Coronary artery (tissue), 2 donors: ENCODE results near the gene DCST2.
A peak's percentile ranks its signal among the peaks of the same experiment; 100 is the strongest.
"Not testable (repeated sequence)": the region's sequence is repeated elsewhere in the genome, so short reads cannot be mapped to it uniquely, and the experiment has no call there.

ENCODE experiments used
- DNase-seq: peaks from one replicate; pipeline ENCODE4 v3.0.0-alpha.2; 2017; ENCODE audit warnings: low spot score
- H3K27ac ChIP-seq, 2 donors: fragments of 200-600 bp; sonication (generic); one replicate each; pipeline ENCODE4 v1.5.1; 2016 to 2019
- H3K4me3 ChIP-seq: fragments of 200-600 bp; sonication (generic); 2 replicates; pipeline ENCODE4 v1.5.1; 2016; ENCODE audit warnings: mild to moderate bottlenecking, moderate library complexity
- TF ChIP-seq, protein P1 (sequence below): fragments of 200-600 bp; sonication (generic); IDR thresholded peaks from one replicate; pipeline ENCODE4 v1.5.1; 2019; ENCODE audit warnings: antibody characterized with exemption

The DCST2 gene

DNA sequence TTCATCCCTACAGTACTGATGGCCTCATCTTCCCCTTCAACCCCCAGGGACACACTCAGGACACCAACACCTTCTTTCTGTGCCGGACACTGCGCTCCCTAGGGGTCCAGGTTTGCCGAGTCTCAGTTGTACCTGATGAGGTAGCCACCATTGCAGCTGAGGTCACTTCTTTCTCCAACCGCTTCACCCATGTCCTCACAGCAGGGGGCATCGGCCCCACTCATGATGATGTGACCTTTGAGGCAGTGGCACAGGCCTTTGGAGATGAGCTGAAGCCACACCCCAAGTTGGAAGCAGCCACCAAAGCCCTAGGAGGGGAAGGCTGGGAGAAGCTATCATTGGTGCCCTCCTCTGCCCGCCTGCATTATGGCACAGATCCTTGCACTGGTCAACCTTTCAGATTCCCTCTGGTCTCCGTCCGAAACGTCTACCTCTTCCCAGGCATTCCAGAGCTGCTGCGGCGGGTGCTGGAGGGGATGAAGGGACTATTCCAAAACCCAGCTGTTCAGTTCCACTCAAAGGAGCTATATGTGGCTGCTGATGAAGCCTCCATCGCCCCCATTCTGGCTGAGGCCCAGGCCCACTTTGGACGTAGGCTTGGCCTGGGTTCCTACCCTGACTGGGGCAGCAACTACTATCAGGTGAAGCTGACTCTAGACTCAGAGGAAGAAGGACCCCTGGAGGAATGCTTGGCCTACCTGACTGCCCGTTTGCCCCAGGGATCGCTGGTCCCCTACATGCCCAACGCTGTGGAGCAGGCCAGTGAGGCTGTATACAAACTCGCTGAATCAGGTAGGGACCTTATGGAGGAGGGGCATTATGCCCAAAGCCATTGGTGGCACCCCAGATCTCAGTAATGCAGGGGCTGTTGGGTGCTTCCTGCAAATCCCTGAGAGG, 45.3 kb downstream of the DCST2 start:
- DNase-seq, result no peak
- no peak overlapping the region for H3K27ac ChIP-seq
- H3K4me3 ChIP-seq, result no peak overlapping the region
- TF ChIP-seq, protein P1, sequence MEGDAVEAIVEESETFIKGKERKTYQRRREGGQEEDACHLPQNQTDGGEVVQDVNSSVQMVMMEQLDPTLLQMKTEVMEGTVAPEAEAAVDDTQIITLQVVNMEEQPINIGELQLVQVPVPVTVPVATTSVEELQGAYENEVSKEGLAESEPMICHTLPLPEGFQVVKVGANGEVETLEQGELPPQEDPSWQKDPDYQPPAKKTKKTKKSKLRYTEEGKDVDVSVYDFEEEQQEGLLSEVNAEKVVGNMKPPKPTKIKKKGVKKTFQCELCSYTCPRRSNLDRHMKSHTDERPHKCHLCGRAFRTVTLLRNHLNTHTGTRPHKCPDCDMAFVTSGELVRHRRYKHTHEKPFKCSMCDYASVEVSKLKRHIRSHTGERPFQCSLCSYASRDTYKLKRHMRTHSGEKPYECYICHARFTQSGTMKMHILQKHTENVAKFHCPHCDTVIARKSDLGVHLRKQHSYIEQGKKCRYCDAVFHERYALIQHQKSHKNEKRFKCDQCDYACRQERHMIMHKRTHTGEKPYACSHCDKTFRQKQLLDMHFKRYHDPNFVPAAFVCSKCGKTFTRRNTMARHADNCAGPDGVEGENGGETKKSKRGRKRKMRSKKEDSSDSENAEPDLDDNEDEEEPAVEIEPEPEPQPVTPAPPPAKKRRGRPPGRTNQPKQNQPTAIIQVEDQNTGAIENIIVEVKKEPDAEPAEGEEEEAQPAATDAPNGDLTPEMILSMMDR, result no peak

DNA sequence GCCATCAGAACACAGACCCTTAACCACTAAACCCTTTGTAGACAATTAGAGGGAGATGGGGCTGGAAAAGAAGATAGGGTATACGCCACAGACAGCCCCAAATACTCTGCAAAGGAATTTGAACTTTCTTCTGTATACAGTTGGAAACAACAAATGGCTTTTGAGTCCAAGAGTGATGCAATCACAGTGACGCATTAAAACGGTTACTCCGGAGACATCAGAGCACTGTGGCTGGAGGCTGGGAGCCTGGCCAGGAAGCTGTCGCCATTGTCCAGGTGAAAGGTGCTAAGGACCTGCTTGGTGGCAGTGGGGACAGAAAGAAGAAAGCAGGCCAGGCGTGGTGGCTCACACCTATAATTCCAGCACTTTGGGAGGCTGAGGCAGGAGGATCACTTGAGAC, 46.3 kb downstream of the DCST2 start:
- H3K4me3 ChIP-seq, result no peak overlapping the region
- no peak overlapping the region for H3K27ac ChIP-seq
- TF ChIP-seq, protein P1, result no peak
- no peak for DNase-seq

DNA sequence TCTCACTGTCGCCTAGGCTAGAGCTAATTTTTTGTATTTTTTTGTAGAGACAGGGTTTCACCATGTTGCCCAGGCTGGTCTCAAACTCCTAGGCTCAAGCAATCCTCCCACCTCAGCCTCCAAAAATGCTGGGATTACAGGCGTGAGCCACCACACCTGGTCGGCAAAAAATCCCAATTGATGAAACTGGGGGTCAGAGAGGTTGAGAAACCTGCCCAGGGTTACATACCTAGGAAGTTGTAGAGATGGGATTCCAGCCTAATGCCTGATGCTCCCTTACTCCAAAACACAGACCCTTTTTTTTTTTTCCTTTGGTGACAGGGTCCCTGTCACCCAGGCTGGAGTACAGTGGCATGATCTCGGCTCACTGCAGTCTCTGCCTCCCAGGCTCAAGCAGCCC, 46.8 kb downstream of the DCST2 start:
- not testable (repeated sequence) for DNase-seq, H3K27ac ChIP-seq, H3K4me3 ChIP-seq

DNA sequence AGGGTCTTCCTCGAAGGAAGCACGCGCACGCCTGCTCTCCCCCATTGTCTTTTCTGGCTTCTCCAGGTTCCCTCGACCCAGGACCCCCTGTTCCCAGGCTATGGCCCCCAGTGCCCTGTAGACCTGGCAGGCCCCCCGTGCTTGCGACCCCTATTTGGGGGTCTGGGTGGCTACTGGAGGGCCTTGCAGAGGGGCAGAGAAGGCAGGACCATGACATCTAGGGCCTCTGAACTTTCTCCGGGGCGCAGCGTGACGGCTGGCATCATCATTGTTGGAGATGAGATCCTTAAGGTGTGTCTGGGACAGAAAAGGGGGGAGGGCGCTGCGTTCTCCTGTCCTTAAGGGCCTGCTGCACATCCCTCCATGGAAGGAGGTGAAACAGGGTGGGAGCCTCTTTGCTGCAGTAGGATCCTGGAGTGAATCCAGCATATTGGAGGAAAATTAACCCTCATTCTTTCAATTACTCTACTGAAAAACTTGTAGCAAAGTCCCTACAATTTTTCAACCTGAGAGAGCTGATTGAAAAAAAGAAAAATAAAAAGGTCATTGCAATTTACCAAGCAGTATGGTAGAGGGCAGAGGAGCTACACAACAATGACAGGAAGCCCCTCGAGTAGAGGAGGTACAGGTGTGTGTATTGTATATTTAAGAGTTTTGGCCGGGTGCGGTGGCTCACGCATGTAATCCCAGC, 49.7 kb downstream of the DCST2 start:
- Histone ChIP-seq H3K4me3 (peak overlapping the region; percentile 63), H3K27ac (peak overlapping the region; percentile 24 to 50)
- no peak for DNase-seq
- TF ChIP-seq, protein P1, result no peak

DNA sequence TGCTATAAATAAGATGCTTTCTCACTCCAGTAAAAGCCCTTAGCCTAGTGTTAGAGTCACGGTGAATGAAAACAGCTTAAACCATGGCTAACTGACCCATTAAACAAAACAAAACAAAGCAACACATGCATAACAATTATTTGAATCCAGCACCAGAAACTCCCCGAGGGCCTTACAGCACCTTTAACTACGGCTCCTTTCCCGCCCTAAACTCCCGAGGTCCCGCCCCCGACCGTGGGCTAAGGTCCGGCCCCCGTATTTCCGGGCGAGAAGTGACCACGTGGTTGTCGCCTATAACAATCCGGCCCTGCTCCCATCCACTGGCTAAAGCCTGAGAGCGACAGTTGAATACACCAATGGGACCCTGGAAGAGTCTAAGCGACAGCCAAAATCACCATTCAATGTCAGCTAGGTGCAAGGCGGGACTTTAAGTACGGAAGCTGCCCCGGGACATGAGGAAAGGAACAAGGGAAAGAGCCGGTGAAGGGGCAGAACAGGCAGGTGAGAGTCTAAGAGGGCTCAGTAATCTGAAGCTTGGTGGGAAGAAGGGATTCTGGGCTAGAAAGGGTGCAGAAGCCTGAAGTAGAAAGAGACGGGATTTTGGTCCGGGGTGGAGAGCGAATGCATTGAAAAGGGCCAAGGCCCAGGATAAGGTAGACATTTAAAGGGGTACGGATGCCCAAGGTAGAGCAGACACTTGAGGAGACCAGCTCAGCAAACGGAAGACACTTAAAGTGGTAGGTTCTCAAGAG, 50.5 kb downstream of the DCST2 start, which contains the start of gene FLAD1:
FLAD1 (plus strand) TSS at position 448 of the 752 bp plus-strand sequence. CDS start 351 bp downstream, outside the sequence.
- TF ChIP-seq, protein P1, result no peak
- Histone ChIP-seq H3K27ac (peak within 1 kb of the TSS; percentile 24 to 62), H3K4me3 (peak within 1 kb of the TSS; percentile 63)
- DNase-seq, result peak; percentile 97

DNA sequence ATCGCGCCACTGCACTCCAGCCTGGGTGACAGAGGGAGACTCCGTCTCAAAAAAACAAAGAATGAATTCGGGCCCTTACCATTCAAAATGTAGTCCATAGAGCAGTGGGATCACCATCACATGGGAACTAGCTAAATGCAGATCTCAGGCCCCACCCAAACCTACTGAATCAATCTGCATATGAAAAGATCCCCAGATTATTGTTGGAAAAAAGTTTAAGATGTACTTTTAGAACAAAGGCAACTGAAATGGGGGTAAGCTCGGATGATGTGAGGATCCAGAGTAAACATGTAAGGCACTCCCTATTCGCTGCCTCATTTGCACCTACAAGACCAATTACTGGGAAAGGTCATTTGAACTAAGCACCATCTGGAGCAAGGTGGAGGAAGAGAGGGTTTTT, 51.2 kb downstream of the DCST2 start:
- TF ChIP-seq, protein P1, result no peak
- Histone ChIP-seq H3K4me3 (peak overlapping the region; percentile 63), H3K27ac (no peak overlapping the region)
- no peak for DNase-seq

DNA sequence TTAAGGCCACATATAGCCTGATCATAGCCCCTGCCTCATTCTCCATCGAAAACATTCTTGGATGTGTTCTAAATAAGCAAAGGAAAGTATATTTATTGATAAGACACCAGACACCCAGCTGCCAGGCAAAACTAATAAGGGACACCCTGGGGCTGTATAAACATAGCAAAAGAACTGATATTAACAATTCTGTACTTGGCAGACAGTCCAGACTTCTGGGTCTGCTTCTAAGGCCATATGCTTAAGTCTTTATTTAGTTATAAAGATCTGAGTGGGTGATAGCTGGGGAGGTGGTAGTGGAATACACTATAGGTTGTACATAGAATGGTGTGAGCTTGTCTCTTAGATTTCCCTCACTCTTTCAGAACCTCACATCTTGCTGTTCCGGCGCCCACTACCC, 55.2 kb downstream of the DCST2 start:
- no peak for DNase-seq
- Histone ChIP-seq H3K27ac (no peak overlapping the region), H3K4me3 (no peak overlapping the region)
- TF ChIP-seq, protein P1, result no peak

DNA sequence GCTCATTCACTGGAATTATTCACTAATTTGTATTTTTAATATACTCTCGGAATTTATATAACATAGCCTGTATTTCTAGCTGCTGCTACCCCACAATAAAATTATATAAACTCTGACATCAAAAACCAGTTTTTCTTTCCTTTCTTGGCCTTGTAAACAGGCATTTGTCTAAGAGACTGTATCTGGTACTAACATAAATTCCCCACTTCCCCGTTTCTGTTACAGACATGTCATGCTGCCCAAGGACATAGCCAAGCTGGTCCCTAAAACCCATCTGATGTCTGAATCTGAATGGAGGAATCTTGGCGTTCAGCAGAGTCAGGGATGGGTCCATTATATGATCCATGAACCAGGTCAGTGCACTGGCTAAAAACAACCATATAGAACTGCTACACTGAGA, 55.8 kb downstream of the DCST2 start:
- H3K27ac ChIP-seq, DNase-seq, H3K4me3 ChIP-seq: not testable (repeated sequence)
